Tibial nerve (tissue), 4 donors: Measurements from ENCODE around the gene MLN. TPM values are rescaled to one million over a fixed set of nuclear protein-coding genes. Genes with fewer than 3 reads are reported as not detected.

Experiments
- DNase-seq, 2 donors: peaks; one replicate each; pipeline ENCODE4 v3.0.0-alpha.2; 2019; ENCODE audit warnings: low spot score in 2 of 2
- H3K27ac ChIP-seq, 4 donors: fragments of 200-600 bp; sonication (generic) in 3 of 4; one replicate each; pipeline ENCODE4 v1.5.1; 2017 to 2019; ENCODE audit warnings: mild to moderate bottlenecking in 1 of 4
- H3K27me3 ChIP-seq, 2 donors: fragments of 200-600 bp; sonication (generic) in 1 of 2; one replicate each; pipeline versions ENCODE4 v1.5.1 to v1.6.0; 2017 to 2019
- H3K36me3 ChIP-seq, 3 donors: fragments of 200-600 bp; sonication (generic); one replicate each; pipeline ENCODE4 v1.5.1; 2018 to 2019
- H3K4me1 ChIP-seq, 4 donors: fragments of 200-600 bp; sonication (generic) in 3 of 4; one replicate each; pipeline ENCODE4 v1.5.1; 2017 to 2019
- H3K4me3 ChIP-seq, 4 donors: fragments of 200-600 bp; sonication (generic) in 3 of 4; one replicate each; pipeline ENCODE4 v1.5.1; 2017 to 2019; ENCODE audit warnings: mild to moderate bottlenecking in 1 of 4, moderate library complexity in 1 of 4
- H3K9me3 ChIP-seq, 4 donors: fragments of 200-600 bp; sonication (generic) in 3 of 4; one replicate each; pipeline ENCODE4 v1.5.1; 2017 to 2019
- EP300 ChIP-seq, 2 donors: sonication (generic); formaldehyde crosslinking; IDR thresholded peaks; one replicate each; pipeline ENCODE4 v1.6.1; 2017; ENCODE audit warnings: antibody characterized with exemption in 2 of 2, mild to moderate bottlenecking in 1 of 2
- POLR2A ChIP-seq, 2 donors: fragments of 450-650 bp; IDR thresholded peaks; one replicate each; pipeline ENCODE4 v1.6.1; 2017; ENCODE audit warnings: antibody characterized with exemption in 2 of 2, mild to moderate bottlenecking in 2 of 2, moderate library complexity in 2 of 2
- WGBS, 2 donors: methylation state at CpG; one replicate each; pipeline ENCODE4 v1.1.5; 2018; 5-methylcytosine and 5-hydroxymethylcytosine counted together
- total RNA-seq, 4 donors: library from RNA; depleted of rRNA; stranded (reverse); fragments of >200 nt; gene quantifications; one replicate each; pipeline ENCODE4 v1.1.0, GENCODE V29; 2016
- TF ChIP-seq, protein P1 (sequence below), 5 experiments: fragments of 200-600 bp in 3 of 5; fragments of 450-650 bp in 2 of 5; sonication (generic) in 3 of 5; IDR thresholded peaks; one replicate each; pipeline ENCODE4 v1.5.1; 2016 to 2019; ENCODE audit warnings: antibody characterized with exemption in 5 of 5, mild to moderate bottlenecking in 3 of 5, moderate library complexity in 2 of 5

The MLN gene
- total RNA-seq, 4 donors from 2014 or later, result not detected

DNA sequence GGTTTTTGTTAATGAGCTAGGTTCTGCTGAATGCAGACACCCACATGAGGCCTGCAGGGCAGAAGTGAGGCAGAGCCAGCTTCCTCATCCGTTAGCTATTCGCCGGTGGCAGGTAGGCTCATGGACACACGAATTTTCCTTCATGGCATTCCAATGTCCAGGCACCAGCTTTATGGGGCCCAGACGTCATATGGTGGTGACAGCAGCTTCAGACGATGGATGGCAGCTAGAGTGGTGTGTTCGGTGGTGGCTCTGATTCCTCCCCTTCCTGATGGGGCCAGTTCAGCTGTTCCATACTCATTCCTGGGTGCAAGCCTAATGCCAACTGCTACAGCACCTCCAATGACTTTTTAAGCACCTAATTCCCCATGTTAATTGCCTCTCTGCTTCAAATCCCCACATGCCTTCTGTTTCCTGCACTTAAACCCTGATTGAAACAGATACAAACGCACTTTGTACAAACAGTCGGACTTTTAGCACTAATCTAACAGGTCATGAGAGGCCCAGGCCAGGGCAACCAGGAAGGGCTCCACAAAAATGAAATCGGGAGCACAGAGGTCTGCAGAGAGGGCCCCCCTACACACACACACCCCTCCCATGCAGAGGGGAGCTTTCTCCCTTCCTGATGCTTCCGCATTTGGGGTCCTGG is 35.7 kb upstream of the MLN start:
- WGBS, 2 donors, result 62 to 75% methylated on average over 10 of the region's 11 CpGs
- no peak overlapping the region for H3K27ac ChIP-seq
- peaks cover 0 to 5% (median 0%) of the 10 kb centered on the region in 4 donors for H3K9me3 ChIP-seq
- H3K27me3 ChIP-seq, result no peaks in the 10 kb centered on the region
- no peak for DNase-seq
- TF ChIP-seq, protein P1, sequence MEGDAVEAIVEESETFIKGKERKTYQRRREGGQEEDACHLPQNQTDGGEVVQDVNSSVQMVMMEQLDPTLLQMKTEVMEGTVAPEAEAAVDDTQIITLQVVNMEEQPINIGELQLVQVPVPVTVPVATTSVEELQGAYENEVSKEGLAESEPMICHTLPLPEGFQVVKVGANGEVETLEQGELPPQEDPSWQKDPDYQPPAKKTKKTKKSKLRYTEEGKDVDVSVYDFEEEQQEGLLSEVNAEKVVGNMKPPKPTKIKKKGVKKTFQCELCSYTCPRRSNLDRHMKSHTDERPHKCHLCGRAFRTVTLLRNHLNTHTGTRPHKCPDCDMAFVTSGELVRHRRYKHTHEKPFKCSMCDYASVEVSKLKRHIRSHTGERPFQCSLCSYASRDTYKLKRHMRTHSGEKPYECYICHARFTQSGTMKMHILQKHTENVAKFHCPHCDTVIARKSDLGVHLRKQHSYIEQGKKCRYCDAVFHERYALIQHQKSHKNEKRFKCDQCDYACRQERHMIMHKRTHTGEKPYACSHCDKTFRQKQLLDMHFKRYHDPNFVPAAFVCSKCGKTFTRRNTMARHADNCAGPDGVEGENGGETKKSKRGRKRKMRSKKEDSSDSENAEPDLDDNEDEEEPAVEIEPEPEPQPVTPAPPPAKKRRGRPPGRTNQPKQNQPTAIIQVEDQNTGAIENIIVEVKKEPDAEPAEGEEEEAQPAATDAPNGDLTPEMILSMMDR (IDR thresholded peaks at IDR 0.05), result no peak
- TF ChIP-seq EP300 (IDR thresholded peaks at IDR 0.05) (no peak), POLR2A (IDR thresholded peaks at IDR 0.05) (no peak)
- H3K36me3 ChIP-seq, result no peaks in the 10 kb centered on the region
- H3K4me3 ChIP-seq, result no peak overlapping the region
- H3K4me1 ChIP-seq, result peaks cover 0 to 17% (median 0%) of the 10 kb centered on the region in 4 donors

DNA sequence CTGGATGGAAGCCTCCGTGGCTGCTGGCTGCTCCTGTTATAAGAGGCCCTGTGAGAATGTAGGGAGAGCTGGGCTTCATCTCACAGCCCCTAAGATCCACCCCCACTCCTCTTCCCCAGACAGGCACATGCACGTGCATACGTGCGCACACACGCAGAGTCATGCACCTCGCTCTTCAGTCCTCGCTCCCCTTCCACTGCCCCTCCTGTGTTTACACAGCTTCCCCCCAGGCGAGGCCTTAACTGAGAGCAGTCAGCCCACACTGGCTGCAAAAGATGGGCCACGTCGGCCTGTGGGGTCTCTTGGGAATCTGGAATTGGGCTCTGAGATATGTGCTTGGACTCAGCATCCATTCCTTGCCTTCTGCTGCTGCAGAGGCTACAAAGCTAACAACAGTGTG is 35.2 kb upstream of the MLN start:
- no peak for TF ChIP-seq EP300 (IDR thresholded peaks at IDR 0.05)
- TF ChIP-seq, protein P1 (IDR thresholded peaks at IDR 0.05), result no peak
- TF ChIP-seq POLR2A (IDR thresholded peaks at IDR 0.05), result no peak
- peaks cover 0 to 17% (median 0%) of the 10 kb centered on the region in 4 donors for H3K4me1 ChIP-seq
- H3K36me3 ChIP-seq, result no peaks in the 10 kb centered on the region
- H3K4me3 ChIP-seq, result no peak overlapping the region
- no peak for DNase-seq
- H3K27ac ChIP-seq, result no peak overlapping the region
- H3K9me3 ChIP-seq, result peaks cover 0 to 5% (median 0%) of the 10 kb centered on the region in 4 donors
- no peaks in the 10 kb centered on the region for H3K27me3 ChIP-seq
- 59 to 69% methylated on average over 10 of the region's 10 CpGs for WGBS, 2 donors

DNA sequence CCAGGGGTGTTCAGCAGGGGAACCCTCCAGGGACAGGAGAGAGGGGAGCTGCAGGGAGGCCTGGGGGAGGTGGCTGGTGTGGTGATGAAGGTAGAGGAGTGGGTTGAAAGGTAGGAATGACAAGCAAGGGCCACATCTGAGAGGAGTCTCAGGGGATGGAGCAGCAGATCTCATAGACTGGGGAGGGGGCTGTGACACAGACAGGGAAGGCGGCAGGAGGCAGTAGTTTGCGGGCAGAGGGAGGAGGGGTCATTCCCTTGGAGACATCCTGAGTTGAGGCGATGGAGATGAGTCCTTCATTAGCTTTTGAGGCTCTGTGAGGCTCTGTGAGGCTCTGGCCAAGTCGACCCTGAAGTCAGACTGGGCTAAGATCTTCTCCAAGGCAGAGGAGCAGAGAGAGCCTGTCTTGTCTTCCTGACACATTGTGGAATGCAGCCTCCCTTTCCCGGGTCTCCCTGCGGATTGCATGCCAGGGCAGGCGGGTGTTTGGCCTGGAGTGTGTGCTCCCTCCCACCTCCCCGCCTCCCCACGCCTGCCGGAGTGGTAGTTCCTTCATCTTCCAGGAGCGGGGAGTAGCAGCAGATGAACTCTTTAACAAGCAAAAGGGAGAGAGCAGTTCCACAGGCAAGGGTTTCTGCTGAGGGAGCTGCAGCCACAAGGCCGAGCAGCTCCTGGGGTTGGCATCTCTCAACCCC is 34.3 kb upstream of the MLN start:
- Histone ChIP-seq H3K27ac (no peak overlapping the region), H3K9me3 (peaks cover 0 to 5% (median 0%) of the 10 kb centered on the region in 4 donors), H3K36me3 (no peaks in the 10 kb centered on the region), H3K27me3 (no peaks in the 10 kb centered on the region), H3K4me3 (no peak overlapping the region), H3K4me1 (peaks cover 0 to 17% (median 0%) of the 10 kb centered on the region in 4 donors)
- 24 to 31% methylated on average over 11 to 12 of the region's 12 CpGs for whole genome bisulfite sequencing, 2 donors
- TF ChIP-seq, protein P1 (IDR thresholded peaks at IDR 0.05), result no peak
- no peak for TF ChIP-seq POLR2A (IDR thresholded peaks at IDR 0.05)
- TF ChIP-seq EP300 (IDR thresholded peaks at IDR 0.05), result no peak
- DNase-seq, result no peak

DNA sequence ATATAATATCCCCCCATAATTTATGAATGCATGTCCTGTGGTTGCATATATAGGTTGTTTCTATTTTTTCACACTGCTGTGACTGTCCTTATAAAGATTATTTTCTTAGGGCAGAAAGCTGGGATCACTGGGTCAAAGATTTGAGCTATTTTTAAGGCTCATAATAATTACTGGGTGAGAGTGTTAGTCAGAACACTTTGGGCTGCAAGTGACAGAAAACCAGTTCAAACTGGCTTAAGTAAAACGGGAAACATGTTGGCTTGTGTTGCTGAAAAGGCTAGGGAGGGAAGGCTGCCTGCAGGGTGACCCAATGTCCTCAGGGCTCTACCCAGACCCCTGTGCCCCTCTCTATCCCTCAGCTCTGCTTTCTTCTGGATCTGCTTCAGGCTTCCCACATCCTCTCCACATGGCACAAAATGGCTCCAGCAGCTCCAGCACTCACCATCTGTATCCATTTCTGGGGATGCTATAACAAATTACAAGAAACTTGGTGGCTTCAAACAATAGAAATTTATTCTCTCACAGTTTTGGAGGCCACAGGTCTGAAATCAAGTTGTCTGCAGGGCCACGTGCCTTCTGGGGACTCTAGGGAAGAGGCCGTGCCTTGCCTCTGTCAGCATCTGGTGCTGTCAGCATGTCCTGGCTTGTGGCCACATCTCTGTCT is 33.1 kb upstream of the MLN start:
- Histone ChIP-seq H3K4me3 (no peak overlapping the region), H3K27me3 (no peaks in the 10 kb centered on the region), H3K36me3 (no peaks in the 10 kb centered on the region), H3K27ac (no peak overlapping the region), H3K9me3 (peaks cover 0 to 5% (median 0%) of the 10 kb centered on the region in 4 donors), H3K4me1 (peaks cover 0 to 17% (median 0%) of the 10 kb centered on the region in 4 donors)
- TF ChIP-seq EP300 (IDR thresholded peaks at IDR 0.05) (no peak), POLR2A (IDR thresholded peaks at IDR 0.05) (no peak)
- TF ChIP-seq, protein P1 (IDR thresholded peaks at IDR 0.05), result no peak
- WGBS, 2 donors, result 80 to 87% methylated on average over 3 of the region's 3 CpGs
- DNase-seq, result no peak
